CD4-positive, alpha-beta T cell (primary cell): ENCODE measurements around the gene TSR1. TPM values are rescaled to one million over a fixed set of nuclear protein-coding genes. Genes with fewer than 3 reads are reported as not detected.
A peak's percentile ranks its signal among the peaks of the same experiment; 100 is the strongest.

Experiments
- ATAC-seq: fragments of 200-7000 bp; cut with Tn5 transposase; one replicate; pipeline ENCODE4 v1.10.0; 2022; ENCODE audit warnings: mild to moderate bottlenecking; ENCODE audit not compliant: poor library complexity
- CTCF ChIA-PET: fragments of 350-600 bp; sonication (Branson Sonifier 250); formaldehyde crosslinking; loops from one replicate; lab custom pipeline; 2021; ENCODE audit warnings: antibody characterized with exemption, inconsistent platforms; lab: Charles Lee
- POLR2A ChIA-PET: fragments of 350-600 bp; sonication (Branson Sonifier 250); formaldehyde crosslinking; loops from one replicate; lab custom pipeline; 2021; ENCODE audit warnings: antibody characterized with exemption, inconsistent platforms; lab: Charles Lee
- DNase-seq, 14 experiments: peaks; one replicate each; pipeline ENCODE4 v3.0.0-alpha.2; 2013 to 2020; ENCODE audit warnings: mixed read lengths in 2 of 14
- H3K27ac ChIP-seq, 2 donors: one replicate each; pipeline versions ENCODE4 v1.5.1 to v1.7.0; 2013; ENCODE audit warnings: low read length in 2 of 2, low read depth in 1 of 2, mild to moderate bottlenecking in 1 of 2
- H3K27me3 ChIP-seq, 2 experiments: 1 replicate in 1 of 2; 2 replicates in 1 of 2; pipeline versions ENCODE4 v1.6.1 to v1.7.0; 2013; ENCODE audit warnings: low read length in 2 of 2, control low read depth in 1 of 2, mild to moderate bottlenecking in 1 of 2, moderate library complexity in 1 of 2; ENCODE audit not compliant: insufficient read depth in 2 of 2, control insufficient read depth in 1 of 2
- H3K36me3 ChIP-seq: one replicate; pipeline ENCODE4 v1.6.1; 2013; ENCODE audit warnings: low read length, control low read depth; ENCODE audit not compliant: insufficient read depth
- H3K4me1 ChIP-seq: one replicate; pipeline ENCODE4 v1.6.1; 2013; ENCODE audit warnings: low read length, control low read depth; ENCODE audit not compliant: insufficient read depth
- H3K4me3 ChIP-seq: one replicate; pipeline ENCODE4 v1.5.1; 2013; ENCODE audit warnings: mild to moderate bottlenecking, low read length, moderate library complexity
- H3K9me3 ChIP-seq, 2 experiments: 1 replicate in 1 of 2; 2 replicates in 1 of 2; pipeline versions ENCODE4 v1.6.1 to v1.7.0; 2013; ENCODE audit warnings: low read length in 2 of 2, mild to moderate bottlenecking in 2 of 2, control low read depth in 1 of 2, moderate library complexity in 1 of 2; ENCODE audit not compliant: control insufficient read depth in 1 of 2, insufficient read depth in 1 of 2
- H3K27ac Mint-ChIP-seq: one replicate; pipeline ENCODE4 v1.8.0; 2020; ENCODE audit warnings: mixed read lengths
- H3K27me3 Mint-ChIP-seq: one replicate; pipeline ENCODE4 v1.8.0; 2021; ENCODE audit warnings: mixed read lengths
- H3K36me3 Mint-ChIP-seq: one replicate; pipeline ENCODE4 v1.8.0; 2021; ENCODE audit warnings: low read depth, mixed read lengths
- H3K4me1 Mint-ChIP-seq: one replicate; pipeline ENCODE4 v1.8.0; 2021; ENCODE audit warnings: low read depth, mixed read lengths
- H3K4me3 Mint-ChIP-seq: one replicate; pipeline ENCODE4 v1.8.0; 2020; ENCODE audit warnings: mild to moderate bottlenecking, mixed read lengths
- H3K9me3 Mint-ChIP-seq: one replicate; pipeline ENCODE4 v1.8.0; 2020; ENCODE audit warnings: mixed read lengths
- intact Hi-C, 2 experiments: fragments of 100-400 bp; cut with DNase I in 1 of 2; cut with micrococcal nuclease in 1 of 2; formaldehyde crosslinking; loops; one replicate each; pipeline versions ENCODE4 v1.15.1 to v1.9.0; 2023 to 2025; cut with DNase I, micrococcal nuclease
- total RNA-seq, 174 experiments: library from RNA in 2 of 174; stranded (reverse) in 2 of 174; gene quantifications; one replicate each; pipeline ENCODE4 v1.2.3 and lab custom pipeline; 2021 to 2026
- TF ChIP-seq, protein P1 (sequence below): fragments of 200-600 bp; IDR thresholded peaks from one replicate; pipeline ENCODE4 v1.8.0; 2022; ENCODE audit warnings: antibody characterized with exemption, mild to moderate bottlenecking

TSR1 gene
- total RNA-seq, 2 experiments from 2014 or later = 29.6 to 31.9 TPM

- Histone ChIP-seq H3K27me3 (no peaks in the 10 kb centered on the region), H3K9me3 (no peaks in the 10 kb centered on the region), H3K36me3 (peaks cover 24% of the 10 kb centered on the region), H3K4me1 (peaks cover 39% of the 10 kb centered on the region), H3K27ac (no peak overlapping the region), H3K4me3 (no peak overlapping the region)
- POLR2A ChIA-PET = no interaction called here
- DNase-seq (no peak), ATAC-seq (no peak)
- Mint-ChIP-seq H3K4me1 (peaks cover 67% of the 10 kb centered on the region), H3K36me3 (peaks cover 61% of the 10 kb centered on the region), H3K27me3 (no peaks in the 10 kb centered on the region), H3K27ac (peak overlapping the region; percentile 1), H3K9me3 (no peaks in the 10 kb centered on the region), H3K4me3 (no peak overlapping the region)
- TF ChIP-seq, protein P1, sequence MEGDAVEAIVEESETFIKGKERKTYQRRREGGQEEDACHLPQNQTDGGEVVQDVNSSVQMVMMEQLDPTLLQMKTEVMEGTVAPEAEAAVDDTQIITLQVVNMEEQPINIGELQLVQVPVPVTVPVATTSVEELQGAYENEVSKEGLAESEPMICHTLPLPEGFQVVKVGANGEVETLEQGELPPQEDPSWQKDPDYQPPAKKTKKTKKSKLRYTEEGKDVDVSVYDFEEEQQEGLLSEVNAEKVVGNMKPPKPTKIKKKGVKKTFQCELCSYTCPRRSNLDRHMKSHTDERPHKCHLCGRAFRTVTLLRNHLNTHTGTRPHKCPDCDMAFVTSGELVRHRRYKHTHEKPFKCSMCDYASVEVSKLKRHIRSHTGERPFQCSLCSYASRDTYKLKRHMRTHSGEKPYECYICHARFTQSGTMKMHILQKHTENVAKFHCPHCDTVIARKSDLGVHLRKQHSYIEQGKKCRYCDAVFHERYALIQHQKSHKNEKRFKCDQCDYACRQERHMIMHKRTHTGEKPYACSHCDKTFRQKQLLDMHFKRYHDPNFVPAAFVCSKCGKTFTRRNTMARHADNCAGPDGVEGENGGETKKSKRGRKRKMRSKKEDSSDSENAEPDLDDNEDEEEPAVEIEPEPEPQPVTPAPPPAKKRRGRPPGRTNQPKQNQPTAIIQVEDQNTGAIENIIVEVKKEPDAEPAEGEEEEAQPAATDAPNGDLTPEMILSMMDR = no peak
- CTCF ChIA-PET = no interaction called here
- intact Hi-C loops = no loop called here
These were observed 61.8 kb downstream of the TSR1 start for GRCh38 chr17:2274414-2274813.

Other genes with a start within 250 kb of the TSR1 start
- 10 to 100 TPM; 39.3 to 39.7 TPM for gene SMG6, start 32.7 kb downstream of the TSR1 start, total RNA-seq
- gene SRR, start 32.5 kb downstream of the TSR1 start, total RNA-seq = 1 to 10 TPM; 2.5 to 2.8 TPM
- gene SGSM2, start 1.0 kb upstream of the TSR1 start, total RNA-seq = 100 to 1,000 TPM; 147 to 154 TPM
- 100 to 1,000 TPM; 111 to 118 TPM for gene MNT, start 64.6 kb upstream of the TSR1 start, total RNA-seq
- 10 to 100 TPM; 55.7 to 58.0 TPM for gene METTL16, start 175.4 kb upstream of the TSR1 start, total RNA-seq